LNCAP (cell line): ENCODE data around the gene ARHGAP45.

ENCODE experiments used
- TF ChIP-seq, protein P1 (sequence below): fragments of 450-650 bp; IDR thresholded peaks from 2 replicates; pipeline ENCODE4 v1.5.1; 2017; ENCODE audit warnings: mild to moderate bottlenecking

ARHGAP45 gene

DNA sequence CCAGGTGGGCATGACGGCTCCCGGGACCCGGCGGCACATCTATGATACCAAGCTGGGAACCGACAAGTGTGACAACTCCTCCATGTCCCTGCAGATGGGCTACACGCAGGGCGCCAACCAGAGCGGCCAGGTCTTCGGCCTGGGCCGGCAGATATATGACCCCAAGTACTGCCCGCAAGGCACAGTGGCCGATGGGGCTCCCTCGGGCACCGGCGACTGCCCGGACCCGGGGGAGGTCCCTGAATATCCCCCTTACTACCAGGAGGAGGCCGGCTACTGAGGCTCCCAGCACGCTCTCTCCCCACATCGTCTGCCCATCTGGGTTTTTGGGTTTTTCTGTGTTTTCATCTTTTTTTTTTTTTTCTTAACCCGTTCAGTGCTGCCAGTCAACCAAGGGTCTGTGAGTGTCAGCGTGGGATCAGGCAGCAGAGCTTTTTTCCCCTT is 29.3 kb upstream of the ARHGAP45 start:
- TF ChIP-seq, protein P1, sequence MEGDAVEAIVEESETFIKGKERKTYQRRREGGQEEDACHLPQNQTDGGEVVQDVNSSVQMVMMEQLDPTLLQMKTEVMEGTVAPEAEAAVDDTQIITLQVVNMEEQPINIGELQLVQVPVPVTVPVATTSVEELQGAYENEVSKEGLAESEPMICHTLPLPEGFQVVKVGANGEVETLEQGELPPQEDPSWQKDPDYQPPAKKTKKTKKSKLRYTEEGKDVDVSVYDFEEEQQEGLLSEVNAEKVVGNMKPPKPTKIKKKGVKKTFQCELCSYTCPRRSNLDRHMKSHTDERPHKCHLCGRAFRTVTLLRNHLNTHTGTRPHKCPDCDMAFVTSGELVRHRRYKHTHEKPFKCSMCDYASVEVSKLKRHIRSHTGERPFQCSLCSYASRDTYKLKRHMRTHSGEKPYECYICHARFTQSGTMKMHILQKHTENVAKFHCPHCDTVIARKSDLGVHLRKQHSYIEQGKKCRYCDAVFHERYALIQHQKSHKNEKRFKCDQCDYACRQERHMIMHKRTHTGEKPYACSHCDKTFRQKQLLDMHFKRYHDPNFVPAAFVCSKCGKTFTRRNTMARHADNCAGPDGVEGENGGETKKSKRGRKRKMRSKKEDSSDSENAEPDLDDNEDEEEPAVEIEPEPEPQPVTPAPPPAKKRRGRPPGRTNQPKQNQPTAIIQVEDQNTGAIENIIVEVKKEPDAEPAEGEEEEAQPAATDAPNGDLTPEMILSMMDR: no peak

DNA sequence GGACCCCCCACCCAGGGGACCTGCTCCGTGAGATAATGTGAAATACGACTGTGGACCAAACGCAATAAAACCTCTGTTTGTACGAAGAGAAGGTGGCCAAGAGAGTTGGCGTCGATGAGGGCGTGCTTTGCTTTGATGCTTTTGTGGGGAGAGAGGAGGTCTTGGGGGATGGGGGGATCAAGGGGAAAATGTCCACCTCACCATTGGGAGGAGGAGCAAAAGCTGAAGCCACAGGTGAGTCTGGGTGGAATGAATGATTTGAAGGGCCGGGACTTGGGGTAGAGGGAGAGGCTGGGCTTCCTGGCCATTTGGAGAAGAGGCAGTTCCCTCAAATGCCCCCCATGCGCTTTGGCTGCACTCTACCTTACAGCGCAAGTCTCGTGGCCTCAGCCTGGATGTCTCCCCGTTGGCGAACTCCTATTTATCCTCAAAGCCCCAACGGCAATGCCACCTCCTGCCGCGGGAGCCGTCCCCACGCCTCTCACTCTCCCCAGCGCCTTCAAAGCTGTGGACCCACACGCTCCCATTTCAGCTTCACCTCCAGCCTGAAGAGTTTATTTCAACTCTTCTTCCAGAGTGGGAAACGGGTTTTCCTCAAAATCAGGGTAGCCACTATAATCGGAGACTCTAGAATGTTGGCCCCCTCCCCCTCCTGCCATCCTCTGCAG is 27.9 kb upstream of the ARHGAP45 start:
- TF ChIP-seq, protein P1: no peak

DNA sequence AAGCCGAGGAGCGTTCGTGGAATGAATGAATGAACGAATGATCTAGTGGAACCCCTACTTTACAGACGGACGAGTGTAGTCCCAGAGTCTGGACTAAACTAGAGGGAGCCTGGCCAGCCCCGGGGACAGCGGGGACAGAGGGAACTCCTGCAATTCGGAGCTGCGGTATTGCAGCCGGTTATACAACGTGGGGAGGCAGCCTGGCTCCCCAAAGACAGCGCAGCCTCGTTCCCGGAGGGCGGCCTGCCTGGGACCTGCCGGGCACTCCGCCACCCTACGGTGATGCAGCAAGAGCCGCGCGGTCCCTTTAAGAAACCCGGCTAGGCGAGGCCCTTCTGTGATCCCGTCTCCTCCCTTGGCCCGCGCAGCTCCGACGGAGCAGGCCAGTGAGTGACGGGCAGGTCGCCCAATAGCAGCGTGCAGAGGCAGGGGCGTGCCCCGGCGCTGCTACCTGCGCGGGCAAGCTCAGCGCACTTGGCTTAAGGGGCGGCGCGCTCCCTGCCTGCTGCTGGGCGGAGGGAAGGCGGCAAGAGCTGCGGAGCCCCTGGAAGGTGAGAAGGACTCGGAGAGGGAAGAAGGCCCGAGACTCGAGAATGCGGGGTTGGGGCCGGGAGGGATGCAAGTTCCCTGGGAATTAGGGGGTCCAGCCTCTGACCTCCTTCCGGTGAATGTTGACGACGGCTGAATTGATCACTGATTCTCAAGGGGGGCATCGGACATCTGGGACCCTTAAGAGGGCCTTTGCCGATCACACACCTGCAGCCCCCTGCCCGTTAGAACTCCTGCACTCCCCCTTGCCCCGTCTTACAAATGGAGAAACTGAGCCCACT is 27.1 kb upstream of the ARHGAP45 start, which contains the start of gene ABCA7:
Gene ABCA7, plus strand, starts transcription at position 462 of the 830 bp plus-strand sequence. CDS start 1,255 bp downstream, outside the sequence.
- TF ChIP-seq, protein P1: no peak

DNA sequence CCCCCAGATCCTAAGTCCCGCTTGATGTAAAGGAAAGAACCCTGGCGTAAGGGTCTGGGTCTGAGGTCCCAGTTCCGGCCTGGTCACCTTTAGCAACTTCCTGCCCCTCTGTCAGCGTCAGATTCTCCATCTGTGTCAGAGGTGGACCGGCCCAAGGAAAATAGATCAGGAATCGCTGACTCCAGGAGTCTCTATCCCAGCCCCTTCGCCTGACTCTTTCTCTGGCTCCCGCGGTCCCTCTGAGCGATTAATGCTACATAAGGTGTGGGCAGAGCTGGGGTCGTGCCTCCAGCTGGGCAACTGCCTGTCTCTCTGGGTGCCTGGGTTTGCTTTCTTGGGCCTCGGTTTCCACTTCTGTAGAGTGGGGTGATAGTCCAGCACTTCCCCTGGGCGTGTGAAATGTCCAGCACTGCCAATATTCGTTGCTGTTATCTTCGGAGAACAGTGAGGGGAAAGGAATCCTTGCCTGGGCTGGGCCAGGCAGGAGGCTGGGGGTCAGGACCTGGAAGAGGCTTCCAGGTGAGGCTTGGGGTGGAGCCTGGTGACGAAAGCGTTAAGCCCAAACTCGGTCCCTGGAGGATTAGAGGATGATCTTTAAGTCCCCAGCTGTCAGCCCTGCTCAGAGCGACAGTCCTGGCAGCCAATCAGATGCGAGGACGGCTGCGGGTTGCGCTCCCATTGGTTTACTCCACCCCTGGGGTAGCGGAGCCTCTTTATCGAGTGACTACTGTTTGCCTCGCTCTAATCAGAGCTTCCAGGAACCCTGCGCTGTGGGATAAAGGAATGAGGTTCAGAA is 26.3 kb upstream of the ARHGAP45 start:
- TF ChIP-seq, protein P1: no peak

DNA sequence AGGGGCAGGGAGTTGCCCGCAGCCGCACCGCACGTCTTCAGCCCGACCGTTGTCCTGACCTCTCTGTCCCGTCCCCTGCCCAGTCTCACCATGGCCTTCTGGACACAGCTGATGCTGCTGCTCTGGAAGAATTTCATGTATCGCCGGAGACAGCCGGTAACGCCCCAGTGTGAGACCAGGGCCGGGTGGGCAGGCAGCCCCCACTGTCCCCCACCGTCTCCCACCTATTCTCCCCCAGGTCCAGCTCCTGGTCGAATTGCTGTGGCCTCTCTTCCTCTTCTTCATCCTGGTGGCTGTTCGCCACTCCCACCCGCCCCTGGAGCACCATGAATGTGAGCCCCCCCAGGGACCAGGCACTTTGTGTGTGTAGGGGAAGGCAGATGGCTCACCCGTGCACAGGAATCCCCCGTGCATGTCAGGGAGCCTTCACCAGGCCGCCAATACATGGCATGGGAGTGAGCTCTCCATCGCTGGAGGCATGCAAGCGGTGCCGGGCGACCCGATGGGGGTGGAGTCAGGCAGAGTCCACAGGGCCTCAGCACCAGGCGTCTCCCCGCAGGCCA is 25.6 kb upstream of the ARHGAP45 start:
- TF ChIP-seq, protein P1: no peak

DNA sequence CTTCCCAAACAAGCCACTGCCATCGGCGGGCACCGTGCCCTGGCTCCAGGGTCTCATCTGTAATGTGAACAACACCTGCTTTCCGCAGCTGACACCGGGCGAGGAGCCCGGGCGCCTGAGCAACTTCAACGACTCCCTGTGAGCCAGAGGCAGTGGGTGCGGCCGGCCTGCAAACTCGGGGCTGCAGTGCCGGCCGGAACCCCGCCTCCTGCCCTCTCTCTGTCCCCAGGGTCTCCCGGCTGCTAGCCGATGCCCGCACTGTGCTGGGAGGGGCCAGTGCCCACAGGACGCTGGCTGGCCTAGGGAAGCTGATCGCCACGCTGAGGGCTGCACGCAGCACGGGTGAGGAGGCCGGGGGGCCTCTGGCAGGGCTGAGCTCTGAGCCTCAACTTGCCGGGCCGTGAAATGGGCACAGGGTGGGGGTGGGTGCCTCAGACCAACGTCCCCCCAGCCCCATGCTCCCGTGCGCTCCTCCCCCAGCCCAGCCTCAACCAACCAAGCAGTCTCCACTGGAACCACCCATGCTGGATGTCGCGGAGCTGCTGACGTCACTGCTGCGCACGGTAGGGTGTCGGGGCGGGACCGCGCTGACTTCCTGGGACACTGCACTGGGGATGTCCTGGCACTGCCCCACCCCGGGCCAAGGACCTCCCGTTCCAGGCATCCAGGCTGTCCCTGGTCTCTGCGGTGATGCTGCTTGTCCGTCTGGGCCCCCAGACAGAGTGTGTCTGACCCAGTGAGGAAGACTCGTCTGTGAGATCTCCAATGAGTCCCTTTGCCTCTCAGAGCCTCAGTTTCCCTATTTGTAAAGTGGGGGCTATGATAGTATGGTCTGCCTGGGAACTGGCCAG is 24.9 kb upstream of the ARHGAP45 start:
- TF ChIP-seq, protein P1: no peak
